Naive thymus-derived CD4-positive, alpha-beta T cell (primary cell): Measurements from ENCODE around the gene PHC3. TPM values are rescaled to one million over a fixed set of nuclear protein-coding genes. Genes with fewer than 3 reads are reported as not detected.

Experiments used
- ATAC-seq: fragments of 150-1000 bp; cut with Tn5 transposase; 2 replicates; pipeline ENCODE4 v1.10.0; 2021; ENCODE audit warnings: mild to moderate bottlenecking, moderate library complexity
- CTCF ChIA-PET: fragments of 350-600 bp; sonication (Branson Sonifier 250); formaldehyde crosslinking; loops from one replicate; lab custom pipeline; 2021; ENCODE audit warnings: antibody characterized with exemption; lab: Charles Lee
- POLR2A ChIA-PET: fragments of 350-600 bp; sonication (Branson Sonifier 250); formaldehyde crosslinking; loops from one replicate; lab custom pipeline; 2021; ENCODE audit warnings: antibody characterized with exemption, inconsistent platforms; lab: Charles Lee
- DNase-seq, 9 donors: peaks; one replicate each; pipeline versions ENCODE4 v3.0.0 to v3.0.0-alpha.2; 2020 to 2022; ENCODE audit warnings: mixed read lengths in 1 of 9
- H3K27ac ChIP-seq: one replicate; pipeline ENCODE4 v1.7.0; 2013; ENCODE audit warnings: mild to moderate bottlenecking, low read depth, low read length, moderate library complexity
- H3K27me3 ChIP-seq, 2 donors: one replicate each; pipeline ENCODE4 v1.7.0; 2013; ENCODE audit warnings: low read length in 2 of 2, mild to moderate bottlenecking in 2 of 2, moderate library complexity in 2 of 2; ENCODE audit not compliant: control insufficient read depth in 2 of 2, insufficient read depth in 2 of 2
- H3K36me3 ChIP-seq, 3 experiments: 1 replicate in 2 of 3; 2 replicates in 1 of 3; pipeline ENCODE4 v1.7.0; 2013; ENCODE audit warnings: low read length in 3 of 3, mild to moderate bottlenecking in 3 of 3, moderate library complexity in 1 of 3; ENCODE audit not compliant: insufficient read depth in 3 of 3, control insufficient read depth in 2 of 3
- H3K4me1 ChIP-seq, 2 donors: one replicate each; pipeline ENCODE4 v1.7.0; 2013; ENCODE audit warnings: low read length in 2 of 2, mild to moderate bottlenecking in 2 of 2, moderate library complexity in 1 of 2; ENCODE audit not compliant: control insufficient read depth in 2 of 2, insufficient read depth in 2 of 2
- H3K4me3 ChIP-seq: 2 replicates; pipeline ENCODE4 v1.7.0; 2013; ENCODE audit warnings: mild to moderate bottlenecking, low read length
- H3K9me3 ChIP-seq, 3 experiments: 1 replicate in 2 of 3; 2 replicates in 1 of 3; pipeline ENCODE4 v1.7.0; 2013; ENCODE audit warnings: low read length in 3 of 3; ENCODE audit not compliant: control insufficient read depth in 2 of 3
- H3K27ac Mint-ChIP-seq, 9 donors: one replicate each; pipeline ENCODE4 v1.8.0; 2020 to 2022; ENCODE audit warnings: mixed read lengths in 9 of 9, mild to moderate bottlenecking in 8 of 9, moderate library complexity in 5 of 9, inconsistent platforms in 2 of 9
- H3K27me3 Mint-ChIP-seq, 5 donors: one replicate each; pipeline ENCODE4 v1.8.0; 2021 to 2022; ENCODE audit warnings: mixed read lengths in 5 of 5, mild to moderate bottlenecking in 1 of 5
- H3K36me3 Mint-ChIP-seq, 5 donors: one replicate each; pipeline ENCODE4 v1.8.0; 2020 to 2022; ENCODE audit warnings: mixed read lengths in 5 of 5, mild to moderate bottlenecking in 3 of 5, inconsistent platforms in 1 of 5
- H3K4me1 Mint-ChIP-seq, 7 donors: one replicate each; pipeline ENCODE4 v1.8.0; 2020 to 2022; ENCODE audit warnings: mixed read lengths in 7 of 7, mild to moderate bottlenecking in 3 of 7, inconsistent platforms in 1 of 7
- H3K4me3 Mint-ChIP-seq, 10 donors: one replicate each; pipeline ENCODE4 v1.8.0; 2020 to 2022; ENCODE audit warnings: mild to moderate bottlenecking in 10 of 10, mixed read lengths in 10 of 10, moderate library complexity in 6 of 10, inconsistent platforms in 2 of 10
- H3K9me3 Mint-ChIP-seq, 11 donors: one replicate each; pipeline ENCODE4 v1.8.0; 2020 to 2022; ENCODE audit warnings: mixed read lengths in 11 of 11, mild to moderate bottlenecking in 4 of 11, inconsistent platforms in 1 of 11, moderate library complexity in 1 of 11
- intact Hi-C, 2 donors: fragments of 100-400 bp; cut with micrococcal nuclease; formaldehyde crosslinking; loops; one replicate each; pipeline ENCODE4 v1.15.1; 2023
- polyA plus RNA-seq, 2 donors: library from polyadenylated mRNA; unstranded; fragments of 300-500 nt; fragmentation: Illumina TruSeq; gene quantifications; one replicate each; pipeline ENCODE4 v1.2.3, GENCODE V29; 2021
- total RNA-seq, 6 experiments: library from RNA in 5 of 6; stranded (reverse) in 5 of 6; gene quantifications; 1 replicate in 5 of 6; 2 replicates in 1 of 6; pipeline ENCODE4 v1.2.3 and lab custom pipeline; 2021 to 2026

Gene PHC3
- total and polyA plus RNA-seq, 7 experiments from 2014 or later = 46.3 to 215 (median 130) TPM

DNA sequence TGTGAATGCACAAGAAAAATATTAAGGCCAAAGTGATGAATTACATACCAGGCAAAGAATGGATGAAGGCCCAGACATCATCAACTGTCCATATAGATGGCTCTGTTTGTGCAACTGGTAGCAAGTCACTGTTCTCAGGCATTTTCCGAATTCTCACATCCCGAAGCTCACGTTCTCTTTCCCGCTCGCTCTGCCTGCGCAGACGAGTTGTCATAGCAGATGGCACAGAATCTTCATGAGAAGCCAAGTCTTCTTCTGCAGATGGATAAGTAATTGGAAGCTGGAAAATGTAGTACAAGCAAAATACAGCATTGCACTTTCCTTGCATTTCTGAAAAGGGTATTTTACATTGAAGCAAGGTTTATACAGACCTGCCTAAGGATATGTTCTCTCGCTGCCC lies 79.1 kb downstream of the PHC3 start:
- H3K4me3 ChIP-seq = no peak overlapping the region
- H3K9me3 ChIP-seq = no peaks in the 10 kb centered on the region
- Mint-ChIP-seq H3K36me3 (peaks cover 8 to 36% (median 19%) of the 10 kb centered on the region in 5 donors), H3K9me3 (no peaks in the 10 kb centered on the region), H3K4me3 (no peak overlapping the region), H3K4me1 (peaks cover 2 to 21% (median 14%) of the 10 kb centered on the region in 7 donors), H3K27me3 (no peaks in the 10 kb centered on the region), H3K27ac (peak overlapping the region in 5 of 9 donors; percentile 14 to 76 (median 26))
- ATAC-seq (no peak), DNase-seq (no peak)
- intact Hi-C loops = loop anchor here in 1 of 2 donors (2.0 kb wide), 1 partner anchor 14 kb away; no protein-coding TSS in a partner anchor
- POLR2A ChIA-PET = interaction anchor here (0.6 kb wide), 1 partner anchor 16 kb away, joined by 3 read pairs; no protein-coding TSS in a partner anchor
- peaks cover 10 to 51% (median 20%) of the 10 kb centered on the region in 3 experiments for H3K36me3 ChIP-seq
- no peaks in the 10 kb centered on the region for H3K4me1 ChIP-seq
- H3K27me3 ChIP-seq = no peaks in the 10 kb centered on the region
- CTCF ChIA-PET = no interaction called here
- no peak overlapping the region for H3K27ac ChIP-seq

DNA sequence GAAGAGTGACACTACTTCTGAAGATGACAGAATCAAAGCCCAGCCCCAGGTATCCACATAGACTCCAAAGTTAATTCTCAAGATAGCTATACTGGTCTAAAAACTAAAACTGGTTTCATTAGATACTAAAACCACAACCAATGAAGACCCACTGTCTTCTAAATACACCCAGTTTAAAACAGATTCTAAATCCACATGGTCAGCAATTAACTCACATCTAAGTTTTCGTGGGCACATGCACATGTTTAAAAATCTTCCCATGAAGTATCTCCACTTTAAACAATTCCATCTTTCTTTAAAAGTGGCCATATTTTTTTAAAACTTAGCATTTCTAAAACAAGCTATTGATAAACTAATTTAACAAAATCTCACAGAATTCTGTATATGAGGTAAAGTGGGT lies 80.6 kb downstream of the PHC3 start:
- no peaks in the 10 kb centered on the region for H3K27me3 ChIP-seq
- H3K4me3 ChIP-seq = no peak overlapping the region
- H3K36me3 Mint-ChIP-seq = peaks cover 8 to 49% (median 29%) of the 10 kb centered on the region in 5 donors
- no peaks in the 10 kb centered on the region for H3K4me1 ChIP-seq
- CTCF ChIA-PET = no interaction called here
- POLR2A ChIA-PET = interaction anchor here (0.6 kb wide), 1 partner anchor 176 kb away, joined by 3 read pairs; no protein-coding TSS in a partner anchor
- H3K27ac ChIP-seq = no peak overlapping the region
- no peaks in the 10 kb centered on the region for H3K9me3 ChIP-seq
- DNase-seq (no peak), ATAC-seq (no peak)
- no peaks in the 10 kb centered on the region for H3K9me3 Mint-ChIP-seq
- H3K27me3 Mint-ChIP-seq = no peaks in the 10 kb centered on the region
- intact Hi-C loops = loop anchor here in 1 of 2 donors (1.0 kb wide), 1 partner anchor 10 kb away; no protein-coding TSS in a partner anchor
- no peak overlapping the region for H3K4me3 Mint-ChIP-seq
- peak overlapping the region in 4 of 9 donors; percentile 39 to 77 (median 68) for H3K27ac Mint-ChIP-seq
- H3K36me3 ChIP-seq = peaks cover 16 to 56% (median 26%) of the 10 kb centered on the region in 3 experiments
- peaks cover 2 to 20% (median 14%) of the 10 kb centered on the region in 7 donors for H3K4me1 Mint-ChIP-seq

DNA sequence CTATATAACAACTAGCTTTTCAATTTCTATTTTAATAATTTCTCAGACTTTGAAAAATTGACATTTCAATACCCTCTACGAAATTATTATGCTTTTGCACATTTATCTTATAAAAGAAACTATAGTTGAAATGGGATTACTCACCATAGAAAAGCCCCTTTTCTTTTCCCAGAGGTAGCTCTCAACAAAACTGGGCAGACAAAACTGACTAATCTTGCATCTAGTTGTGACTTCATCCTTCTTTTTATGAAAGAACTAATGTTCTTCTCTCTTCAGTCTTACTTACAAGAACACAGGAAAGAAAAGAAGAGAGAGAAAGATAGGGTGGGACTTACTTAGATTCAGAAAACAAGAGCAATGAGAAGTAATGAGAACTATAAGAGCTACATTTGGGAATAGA lies 82.8 kb downstream of the PHC3 start:
- Histone ChIP-seq H3K27me3 (no peaks in the 10 kb centered on the region), H3K4me3 (no peak overlapping the region), H3K36me3 (peaks cover 16 to 63% (median 27%) of the 10 kb centered on the region in 3 experiments), H3K9me3 (no peaks in the 10 kb centered on the region), H3K4me1 (no peaks in the 10 kb centered on the region), H3K27ac (no peak overlapping the region)
- Mint-ChIP-seq H3K4me3 (no peak overlapping the region), H3K4me1 (peaks cover 2 to 34% (median 18%) of the 10 kb centered on the region in 7 donors), H3K36me3 (peaks cover 12 to 71% (median 44%) of the 10 kb centered on the region in 5 donors), H3K9me3 (peaks cover 0 to 1% (median 0%) of the 10 kb centered on the region in 11 donors), H3K27me3 (no peaks in the 10 kb centered on the region), H3K27ac (peak overlapping the region in 6 of 9 donors; percentile 34 to 67 (median 54))
- DNase-seq (no peak), ATAC-seq (no peak)
- ChIA-PET CTCF (interaction anchor here (1.0 kb wide), 1 partner anchor 236 kb away, joined by 4 read pairs; no protein-coding TSS in a partner anchor), POLR2A (interaction anchor here (1.0 to 2.1 kb wide), 3 partner anchors 10 to 133 kb away, joined by 3 to 6 read pairs (median 5); partner anchors contain the start of gene SEC62)
- intact Hi-C loops = loop anchor here in 1 of 2 donors (1.0 to 5.0 kb wide), 2 partner anchors 61 to 236 kb away; partner anchors contain the start of gene GPR160

DNA sequence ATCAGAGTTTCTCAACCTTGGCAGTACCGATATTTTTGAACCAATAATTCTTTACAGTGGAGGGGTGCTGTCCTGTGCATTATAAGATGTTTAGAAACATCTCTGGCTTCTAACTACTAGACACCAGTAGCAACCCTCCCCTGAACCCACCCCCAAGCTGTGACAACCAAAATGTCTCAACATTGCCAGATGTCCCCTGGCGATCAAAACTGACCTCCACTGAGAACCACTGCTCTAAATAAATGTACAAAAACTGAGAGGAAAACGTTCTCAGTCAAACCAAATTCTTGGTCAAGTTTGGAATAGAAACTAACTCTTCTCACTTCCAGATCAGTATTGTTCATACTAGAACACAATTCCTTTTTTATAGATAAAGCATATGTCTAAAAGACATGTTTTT lies 85.2 kb downstream of the PHC3 start:
- H3K27me3 ChIP-seq = no peaks in the 10 kb centered on the region
- peaks cover 0 to 1% (median 0%) of the 10 kb centered on the region in 11 donors for H3K9me3 Mint-ChIP-seq
- peaks cover 7 to 61% (median 27%) of the 10 kb centered on the region in 3 experiments for H3K36me3 ChIP-seq
- H3K27me3 Mint-ChIP-seq = no peaks in the 10 kb centered on the region
- no peak overlapping the region for H3K27ac ChIP-seq
- ChIA-PET POLR2A (no interaction called here), CTCF (no interaction called here)
- no peak overlapping the region for H3K4me3 Mint-ChIP-seq
- peak overlapping the region in 2 of 9 donors; percentile 1 to 9 for H3K27ac Mint-ChIP-seq
- DNase-seq = no peak
- H3K4me1 ChIP-seq = no peaks in the 10 kb centered on the region
- H3K9me3 ChIP-seq = no peaks in the 10 kb centered on the region
- no peak for ATAC-seq
- intact Hi-C loops = loop anchor here in 1 of 2 donors (5.0 kb wide), 1 partner anchor 234 kb away; no protein-coding TSS in a partner anchor
- H3K4me3 ChIP-seq = no peak overlapping the region
- peaks cover 0 to 34% (median 18%) of the 10 kb centered on the region in 7 donors for H3K4me1 Mint-ChIP-seq
- H3K36me3 Mint-ChIP-seq = peaks cover 4 to 73% (median 42%) of the 10 kb centered on the region in 5 donors

DNA sequence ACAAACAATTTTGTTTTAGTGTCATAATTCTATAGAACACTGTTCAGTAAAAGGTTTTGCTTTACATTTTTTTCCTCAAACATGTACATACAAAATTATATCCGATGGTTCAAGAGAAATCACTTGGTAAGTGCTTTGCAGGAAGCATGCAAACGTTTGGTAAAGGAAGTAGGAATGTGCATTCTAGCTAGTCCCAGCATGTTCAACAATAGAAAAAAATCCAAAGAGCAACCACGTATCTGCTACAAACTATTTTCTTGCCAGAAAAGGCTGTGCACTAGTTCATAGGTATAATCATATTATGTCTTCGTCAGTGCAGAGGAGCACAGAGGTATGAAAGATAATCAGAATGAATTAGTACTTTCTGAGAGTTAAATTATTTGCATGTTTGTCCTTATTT lies 85.8 kb downstream of the PHC3 start:
- H3K4me3 Mint-ChIP-seq = no peak overlapping the region
- DNase-seq (no peak), ATAC-seq (no peak)
- ChIA-PET CTCF (no interaction called here), POLR2A (no interaction called here)
- intact Hi-C loops = loop anchor here in 1 of 2 donors (5.0 kb wide), 1 partner anchor 233 kb away; no protein-coding TSS in a partner anchor
- peaks cover 0 to 34% (median 18%) of the 10 kb centered on the region in 7 donors for H3K4me1 Mint-ChIP-seq
- Histone ChIP-seq H3K9me3 (no peaks in the 10 kb centered on the region), H3K27ac (no peak overlapping the region), H3K27me3 (no peaks in the 10 kb centered on the region), H3K4me1 (no peaks in the 10 kb centered on the region), H3K4me3 (no peak overlapping the region), H3K36me3 (peaks cover 7 to 55% (median 27%) of the 10 kb centered on the region in 3 experiments)
- no peaks in the 10 kb centered on the region for H3K27me3 Mint-ChIP-seq
- peak overlapping the region in 3 of 9 donors; percentile 34 to 67 (median 50) for H3K27ac Mint-ChIP-seq
- peaks cover 0 to 1% (median 0%) of the 10 kb centered on the region in 11 donors for H3K9me3 Mint-ChIP-seq
- H3K36me3 Mint-ChIP-seq = peaks cover 4 to 73% (median 41%) of the 10 kb centered on the region in 5 donors

DNA sequence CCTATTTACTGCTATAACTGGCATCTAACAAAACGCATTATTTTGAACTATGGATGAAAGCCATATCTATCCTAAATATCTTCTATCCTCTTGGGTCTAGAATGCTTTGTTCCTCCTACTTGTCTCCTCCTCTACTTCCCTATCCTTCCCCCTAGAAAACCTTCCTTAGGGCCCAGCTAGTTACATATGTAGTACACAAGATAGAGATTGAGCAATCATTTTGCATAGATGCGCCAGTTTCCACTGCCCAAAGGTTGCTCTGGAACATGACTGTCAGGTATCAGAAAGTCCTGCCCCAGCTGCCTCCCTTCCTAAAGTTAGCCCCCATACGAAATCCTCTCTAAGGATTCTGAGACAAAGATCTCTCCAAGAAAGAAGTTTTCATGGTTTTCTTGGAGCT lies 88.6 kb downstream of the PHC3 start:
- ChIA-PET POLR2A (interaction anchor here (0.5 to 0.7 kb wide), 3 partner anchors 43 to 200 kb away, joined by 3 to 4 read pairs (median 3); no protein-coding TSS in a partner anchor), CTCF (no interaction called here)
- no peaks in the 10 kb centered on the region for H3K27me3 ChIP-seq
- peaks cover 7 to 48% (median 13%) of the 10 kb centered on the region in 3 experiments for H3K36me3 ChIP-seq
- no peak overlapping the region for H3K4me3 ChIP-seq
- Mint-ChIP-seq H3K9me3 (peaks cover 0 to 1% (median 0%) of the 10 kb centered on the region in 11 donors), H3K27me3 (no peaks in the 10 kb centered on the region), H3K36me3 (peaks cover 4 to 56% (median 36%) of the 10 kb centered on the region in 5 donors), H3K27ac (peak overlapping the region; percentile 6 to 68 (median 29)), H3K4me1 (peaks cover 0 to 20% (median 9%) of the 10 kb centered on the region in 7 donors), H3K4me3 (no peak overlapping the region)
- no peak for DNase-seq
- H3K4me1 ChIP-seq = no peaks in the 10 kb centered on the region
- H3K9me3 ChIP-seq = no peaks in the 10 kb centered on the region
- intact Hi-C loops = loop anchor here in 1 of 2 donors (5.0 kb wide), 1 partner anchor 34 kb away; no protein-coding TSS in a partner anchor
- no peak overlapping the region for H3K27ac ChIP-seq
- no peak for ATAC-seq
